GM19239 (cell line): Measurements from ENCODE around the gene PXK.

Experiments used
- DNase-seq: peaks from one replicate; pipeline ENCODE4 v3.0.0; 2011; ENCODE audit warnings: low spot score; ENCODE audit not compliant: insufficient read length
- FAIRE-seq: peaks from 2 replicates; lab custom pipeline; 2011; peaks lifted over from hg19 to GRCh38; lab: Jason Lieb, UNC

The PXK gene

GRCh38 chr3:58345457-58345856 lies 12.8 kb downstream of the PXK start:
- no peak for DNase-seq
- FAIRE-seq: no peak

GRCh38 chr3:58346368-58346767 lies 13.7 kb downstream of the PXK start:
- FAIRE-seq (no peak), DNase-seq (no peak)

GRCh38 chr3:58347984-58348383 lies 15.3 kb downstream of the PXK start:
- FAIRE-seq: peak; percentile 48

GRCh38 chr3:58349792-58350626 lies 17.3 kb downstream of the PXK start:
- peak; percentile 100 for FAIRE-seq
- DNase-seq: no peak

More at GRCh38 chr3:58347984-58348383, 15.3 kb downstream of the PXK start:
- DNase-seq: no peak

DNA sequence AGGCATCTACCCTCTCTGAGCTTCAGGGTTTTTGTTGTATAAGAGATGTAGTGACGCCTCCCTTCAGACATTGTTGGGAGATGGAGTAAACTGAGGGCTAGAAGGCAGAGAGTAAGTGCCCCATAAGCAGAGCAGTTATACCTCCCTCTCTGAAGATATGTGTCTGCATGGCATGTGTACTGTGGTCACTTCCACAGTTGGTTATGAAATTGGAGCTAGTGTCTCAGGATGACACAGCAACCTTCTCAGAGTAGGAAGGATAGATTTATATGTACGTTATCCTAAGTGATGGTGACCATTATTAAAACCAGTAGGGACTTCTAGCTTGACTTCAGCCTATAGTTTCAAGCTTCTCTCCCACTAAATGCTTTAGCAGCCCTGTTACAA lies 17.9 kb downstream of the PXK start:
- no peak for FAIRE-seq
- no peak for DNase-seq

DNA sequence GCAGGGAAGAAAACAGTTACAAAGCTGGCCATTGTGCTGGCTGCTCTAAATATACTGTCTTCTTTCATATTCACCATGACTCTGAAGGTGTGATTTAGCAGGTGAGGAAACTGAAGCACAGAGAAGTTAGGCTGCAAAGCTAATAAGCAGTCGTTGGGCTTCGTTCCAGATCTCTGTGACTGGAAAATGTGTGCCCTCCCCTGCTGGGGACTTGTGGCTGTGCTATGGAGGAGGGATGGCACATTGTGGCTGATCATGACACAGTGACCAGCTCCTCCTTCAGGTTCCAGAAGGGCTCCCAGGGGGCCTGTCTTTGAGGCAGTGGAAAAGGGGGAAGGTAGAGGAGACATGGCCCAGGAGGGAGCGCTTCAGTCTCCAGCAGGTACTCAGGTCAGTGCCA lies 19.2 kb downstream of the PXK start:
- FAIRE-seq (peak; percentile 49), DNase-seq (no peak)

DNA sequence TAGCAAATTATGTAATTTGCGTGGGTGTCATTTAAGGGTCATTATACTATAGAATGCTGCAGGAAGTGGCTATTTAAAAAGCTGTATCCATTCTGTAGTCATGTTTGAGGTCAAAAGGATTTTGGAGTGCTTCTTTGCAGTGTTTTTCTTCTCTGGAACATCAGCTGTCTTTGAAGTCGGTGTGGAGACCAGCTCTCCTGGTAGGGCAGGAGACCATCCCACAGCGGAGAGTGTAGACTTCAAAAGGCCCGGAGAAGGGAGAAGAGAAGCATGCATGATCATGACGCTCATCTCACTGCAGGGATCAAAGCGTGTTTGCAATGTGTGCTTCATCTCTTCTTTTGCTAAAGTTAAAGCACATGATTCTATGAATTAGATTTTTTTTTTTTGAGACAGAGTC lies 19.9 kb downstream of the PXK start:
- FAIRE-seq (no peak), DNase-seq (no peak)

DNA sequence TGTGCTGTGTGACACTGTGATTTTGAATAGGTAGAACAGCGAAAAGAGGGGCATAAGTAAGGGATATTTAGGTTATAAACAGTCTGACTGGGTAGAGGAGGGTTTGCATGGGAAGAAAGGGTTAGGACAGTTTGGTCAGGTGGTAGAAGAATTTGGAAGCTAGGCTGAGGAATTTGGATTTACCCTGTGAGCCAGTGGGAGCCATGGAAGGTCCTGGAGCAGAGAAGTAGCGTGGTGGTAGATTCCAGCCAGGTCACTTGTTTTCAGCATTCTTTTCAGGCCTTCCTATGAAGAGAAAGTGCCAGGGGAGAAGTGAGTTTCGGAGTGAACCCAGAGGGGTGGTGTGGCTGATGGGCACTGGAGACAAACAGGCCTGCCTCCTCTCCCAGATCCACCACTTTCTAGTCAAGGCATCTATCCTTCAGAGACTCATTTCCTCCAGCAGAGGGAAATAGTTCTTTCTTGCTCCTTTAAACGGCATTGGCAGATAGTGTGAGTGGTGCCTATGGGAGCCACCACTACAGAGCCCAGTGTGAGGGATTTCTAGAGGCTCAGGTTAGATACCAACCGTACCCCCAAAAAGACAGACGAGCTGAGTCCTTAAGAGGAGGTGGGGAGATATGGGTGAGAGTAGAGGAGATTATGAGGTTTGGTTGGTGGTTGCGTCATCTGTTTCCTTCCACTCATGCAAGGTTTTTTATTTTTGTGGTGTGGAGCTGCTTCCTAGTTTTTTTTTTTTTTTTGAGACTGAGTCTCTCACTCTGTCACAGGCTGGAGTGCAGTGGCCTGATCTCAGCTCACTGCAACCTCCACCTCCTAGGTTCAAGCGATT lies 21.2 kb downstream of the PXK start:
- FAIRE-seq (peak; percentile 80), DNase-seq (no peak)

- DNase-seq: no peak
- FAIRE-seq: peak; percentile 96
Measured at GRCh38 chr3:58355179-58355578, 22.5 kb downstream of the PXK start.

GRCh38 chr3:58356054-58356453 lies 23.4 kb downstream of the PXK start:
- FAIRE-seq (peak; percentile 78), DNase-seq (no peak)

- no peak for FAIRE-seq
- DNase-seq: no peak
Measured at GRCh38 chr3:58357402-58357801, 24.7 kb downstream of the PXK start.

DNA sequence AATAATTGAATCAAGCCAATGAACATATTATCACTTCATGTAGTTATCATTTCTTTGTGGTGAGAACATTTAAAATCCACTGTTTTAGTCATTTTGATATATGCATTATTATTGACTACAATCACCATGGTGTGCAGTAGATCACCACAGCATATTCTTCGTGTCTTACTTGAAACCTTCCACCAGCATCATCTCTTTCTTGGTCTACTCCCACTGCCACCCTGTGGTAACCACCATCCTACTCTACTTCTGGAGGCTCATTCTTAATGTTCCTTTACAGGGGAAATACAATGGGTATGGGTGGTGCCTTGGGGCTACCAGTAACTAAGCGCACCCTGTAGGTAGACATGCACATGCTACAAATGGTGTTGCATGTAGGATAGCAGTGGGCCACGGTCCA lies 25.4 kb downstream of the PXK start:
- no peak for FAIRE-seq
- DNase-seq: no peak

GRCh38 chr3:58358808-58359207 lies 26.1 kb downstream of the PXK start:
- DNase-seq: no peak
- FAIRE-seq: no peak

DNA sequence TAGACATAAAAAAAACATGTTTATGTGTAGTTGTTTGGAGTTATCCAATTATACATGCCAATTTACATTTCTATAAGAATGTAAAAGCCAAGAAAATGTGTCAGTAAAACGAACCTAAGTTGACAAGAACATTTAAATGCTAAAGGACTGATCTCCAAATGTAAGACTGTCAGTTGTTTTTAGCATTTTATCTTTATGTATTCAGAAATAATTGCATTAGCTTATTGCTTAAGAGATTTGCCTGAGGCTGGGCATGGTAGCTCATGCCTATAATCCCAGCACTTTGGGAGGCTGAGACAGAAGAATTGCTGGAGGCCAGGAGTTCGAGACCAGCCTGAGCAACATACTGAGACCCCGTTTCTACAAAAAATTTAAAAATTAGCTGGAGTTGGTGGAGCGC lies 26.9 kb downstream of the PXK start:
- DNase-seq (no peak), FAIRE-seq (no peak)

DNA sequence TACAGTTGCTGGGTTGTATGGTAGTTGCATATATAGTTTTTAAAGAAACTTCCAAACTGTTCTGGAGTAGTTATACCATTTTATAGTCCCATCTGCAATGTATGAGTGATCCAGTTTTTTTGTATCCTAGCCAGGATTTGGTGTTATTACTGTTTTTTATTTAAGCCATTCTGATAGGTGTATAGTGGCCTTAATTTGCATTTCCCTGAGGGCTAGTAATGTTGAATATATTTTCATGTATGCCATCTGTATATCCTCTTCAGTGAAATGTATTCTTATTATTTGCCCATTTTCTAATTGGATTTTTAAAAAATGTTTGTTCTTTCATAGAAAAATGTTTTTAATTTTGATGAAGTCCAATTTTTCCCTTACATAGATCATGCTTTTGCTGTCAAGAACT lies 29.2 kb downstream of the PXK start:
- DNase-seq (no peak), FAIRE-seq (no peak)

DNA sequence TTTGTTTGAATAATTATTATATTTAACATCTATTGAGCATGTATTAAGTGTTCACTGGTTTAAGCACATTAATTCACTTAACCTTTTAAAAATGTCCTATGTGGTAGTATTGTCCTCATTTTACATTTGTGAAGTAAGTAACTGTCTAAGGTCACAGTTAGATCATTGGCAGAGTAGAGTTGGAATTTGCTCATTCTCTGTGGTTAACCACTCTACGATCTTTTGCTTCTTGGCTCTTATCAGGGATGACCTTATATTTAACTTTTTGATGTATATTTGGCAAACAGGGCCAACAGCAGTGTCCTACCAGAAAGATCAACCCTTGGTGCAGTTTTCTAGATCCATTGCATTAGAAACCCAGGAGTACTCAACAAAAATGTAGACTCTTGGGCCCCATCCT lies 34.0 kb downstream of the PXK start:
- DNase-seq (no peak), FAIRE-seq (peak; percentile 18)

DNA sequence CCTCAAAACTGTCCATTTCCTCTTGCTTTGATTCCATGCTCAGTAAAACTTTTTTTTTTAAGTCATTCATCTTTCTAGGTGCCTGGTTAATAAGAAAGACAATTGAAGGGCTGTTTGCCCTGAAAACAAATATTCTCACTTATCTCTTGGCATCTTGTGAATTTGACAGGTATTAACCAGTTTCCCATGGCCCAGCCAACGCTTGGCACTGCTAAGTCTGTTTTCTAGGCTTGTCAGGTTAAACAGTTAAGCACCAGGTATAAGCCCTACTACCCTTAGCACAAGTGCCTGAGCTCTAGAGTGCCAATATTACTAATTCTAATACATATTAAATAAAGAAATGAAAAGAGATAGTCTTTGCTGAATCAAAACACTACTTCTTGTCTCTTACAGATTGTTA lies 36.3 kb downstream of the PXK start:
- no peak for FAIRE-seq
- no peak for DNase-seq

DNA sequence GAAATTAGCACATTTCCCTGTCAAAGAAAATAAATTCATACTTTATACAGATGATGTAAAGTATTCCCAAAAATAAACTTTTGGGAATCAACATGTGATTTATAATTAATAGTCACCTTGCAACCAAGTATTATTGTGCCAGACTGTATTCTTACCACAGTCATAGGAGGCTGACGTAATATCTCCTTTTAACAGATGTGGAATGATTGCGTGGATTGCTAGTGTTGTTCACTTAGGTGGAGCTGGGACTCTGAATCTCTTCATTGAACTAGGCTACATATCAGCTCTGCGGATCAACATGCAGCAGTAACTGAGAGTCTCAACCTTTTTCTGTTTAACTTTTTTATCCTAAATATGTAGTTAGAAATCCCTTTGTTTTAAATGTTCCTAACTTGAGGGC lies 37.2 kb downstream of the PXK start:
- FAIRE-seq (no peak), DNase-seq (no peak)

GRCh38 chr3:58370407-58370806 lies 37.7 kb downstream of the PXK start:
- no peak for FAIRE-seq
- DNase-seq: no peak

- FAIRE-seq: no peak
- no peak for DNase-seq
Measured at GRCh38 chr3:58371754-58372153, 39.1 kb downstream of the PXK start.

DNA sequence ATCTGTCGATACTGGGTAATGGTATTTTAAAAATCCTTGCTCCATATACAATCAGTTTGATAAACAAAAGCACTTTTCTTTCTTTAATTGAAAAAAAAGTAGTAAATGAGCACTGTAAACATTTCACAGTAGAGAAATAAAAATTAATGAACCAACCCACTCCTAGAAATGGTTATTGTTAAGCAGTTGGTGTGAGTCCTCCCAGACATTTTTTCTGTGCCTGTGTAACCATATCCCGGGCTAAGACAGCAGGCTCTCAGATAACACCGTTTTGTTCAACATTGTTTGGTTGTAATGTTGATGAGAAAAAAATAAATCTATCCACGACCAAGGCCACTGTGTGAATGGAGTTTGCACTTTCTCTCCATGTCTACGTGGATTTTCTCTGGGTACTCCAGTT lies 42.6 kb downstream of the PXK start:
- FAIRE-seq (no peak), DNase-seq (no peak)
